ENCODE data around the gene CES2. TPM values are rescaled to one million over a fixed set of nuclear protein-coding genes. Genes with fewer than 3 reads are reported as not detected.

CES2 gene
- total RNA-seq, 1 donor from 2014 or later: 35.1 TPM

- intact Hi-C loops (cut with DNase I): no loop called here
- ATAC-seq: peak; percentile 52 to 56
- H3K27me3 ChIP-seq (ENCODE audit: low read depth): no peaks in the 10 kb centered on the region
These were observed 45.7 kb upstream of the CES2 start for GRCh38 chr16:66889622-66890021.

GRCh38 chr16:66890799-66891198 is 44.5 kb upstream of the CES2 start:
- Histone ChIP-seq H3K4me1 (peaks cover 12% of the 10 kb centered on the region), H3K27me3 (ENCODE audit: low read depth) (no peaks in the 10 kb centered on the region), H3K9me3 (no peaks in the 10 kb centered on the region), H3K27ac (no peak overlapping the region), H3K4me3 (no peak overlapping the region), H3K36me3 (peaks cover 27% of the 10 kb centered on the region)
- no peak for DNase-seq
- TF ChIP-seq CTCF (IDR thresholded peaks at IDR 0.05): no peak
- intact Hi-C loops (cut with DNase I): no loop called here
- no peak for ATAC-seq

More at GRCh38 chr16:66889622-66890021, 45.7 kb upstream of the CES2 start:
- no peak for TF ChIP-seq CTCF (IDR thresholded peaks at IDR 0.05)
- no peak overlapping the region for H3K4me3 ChIP-seq
- no peak overlapping the region for H3K27ac ChIP-seq
- peaks cover 19% of the 10 kb centered on the region for H3K4me1 ChIP-seq
- no peak for DNase-seq
- H3K36me3 ChIP-seq: peaks cover 39% of the 10 kb centered on the region
- H3K9me3 ChIP-seq: no peaks in the 10 kb centered on the region

GRCh38 chr16:66891360-66891759 is 44.0 kb upstream of the CES2 start:
- no peak for DNase-seq
- H3K27ac ChIP-seq: no peak overlapping the region
- intact Hi-C loops (cut with DNase I): no loop called here
- peaks cover 23% of the 10 kb centered on the region for H3K36me3 ChIP-seq
- no peaks in the 10 kb centered on the region for H3K9me3 ChIP-seq
- H3K4me1 ChIP-seq: peaks cover 6% of the 10 kb centered on the region
- H3K4me3 ChIP-seq: no peak overlapping the region
- no peak for TF ChIP-seq CTCF (IDR thresholded peaks at IDR 0.05)
- no peak for ATAC-seq
- no peaks in the 10 kb centered on the region for H3K27me3 ChIP-seq (ENCODE audit: low read depth)

- Histone ChIP-seq H3K36me3 (peaks cover 19% of the 10 kb centered on the region), H3K27ac (no peak overlapping the region), H3K27me3 (ENCODE audit: low read depth) (no peaks in the 10 kb centered on the region), H3K4me1 (peaks cover 2% of the 10 kb centered on the region), H3K9me3 (no peaks in the 10 kb centered on the region), H3K4me3 (no peak overlapping the region)
- no peak for DNase-seq
- intact Hi-C loops (cut with DNase I): no loop called here
- ATAC-seq: no peak
- TF ChIP-seq CTCF (IDR thresholded peaks at IDR 0.05): no peak
These were observed 43.5 kb upstream of the CES2 start for GRCh38 chr16:66891797-66892196.

- Histone ChIP-seq H3K27me3 (ENCODE audit: low read depth) (no peaks in the 10 kb centered on the region), H3K4me3 (no peak overlapping the region), H3K27ac (no peak overlapping the region), H3K36me3 (peaks cover 7% of the 10 kb centered on the region), H3K9me3 (no peaks in the 10 kb centered on the region), H3K4me1 (peaks cover 15% of the 10 kb centered on the region)
- intact Hi-C loops (cut with DNase I): no loop called here
- TF ChIP-seq CTCF (IDR thresholded peaks at IDR 0.05): no peak
- ATAC-seq: no peak
- no peak for DNase-seq
These were observed 41.3 kb upstream of the CES2 start for GRCh38 chr16:66894055-66894454.
